ENCODE results near the gene MED16.

The MED16 gene, protein sequence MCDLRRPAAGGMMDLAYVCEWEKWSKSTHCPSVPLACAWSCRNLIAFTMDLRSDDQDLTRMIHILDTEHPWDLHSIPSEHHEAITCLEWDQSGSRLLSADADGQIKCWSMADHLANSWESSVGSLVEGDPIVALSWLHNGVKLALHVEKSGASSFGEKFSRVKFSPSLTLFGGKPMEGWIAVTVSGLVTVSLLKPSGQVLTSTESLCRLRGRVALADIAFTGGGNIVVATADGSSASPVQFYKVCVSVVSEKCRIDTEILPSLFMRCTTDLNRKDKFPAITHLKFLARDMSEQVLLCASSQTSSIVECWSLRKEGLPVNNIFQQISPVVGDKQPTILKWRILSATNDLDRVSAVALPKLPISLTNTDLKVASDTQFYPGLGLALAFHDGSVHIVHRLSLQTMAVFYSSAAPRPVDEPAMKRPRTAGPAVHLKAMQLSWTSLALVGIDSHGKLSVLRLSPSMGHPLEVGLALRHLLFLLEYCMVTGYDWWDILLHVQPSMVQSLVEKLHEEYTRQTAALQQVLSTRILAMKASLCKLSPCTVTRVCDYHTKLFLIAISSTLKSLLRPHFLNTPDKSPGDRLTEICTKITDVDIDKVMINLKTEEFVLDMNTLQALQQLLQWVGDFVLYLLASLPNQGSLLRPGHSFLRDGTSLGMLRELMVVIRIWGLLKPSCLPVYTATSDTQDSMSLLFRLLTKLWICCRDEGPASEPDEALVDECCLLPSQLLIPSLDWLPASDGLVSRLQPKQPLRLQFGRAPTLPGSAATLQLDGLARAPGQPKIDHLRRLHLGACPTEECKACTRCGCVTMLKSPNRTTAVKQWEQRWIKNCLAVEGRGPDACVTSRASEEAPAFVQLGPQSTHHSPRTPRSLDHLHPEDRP

GRCh38 chr19:892894-893689 is at the start of gene MED16, which contains the start of gene RNU6-9:
Gene MED16 (minus strand): TSS chr19:893187. CDS start chr19:891131, 2,056 bp downstream.
Gene RNU6-9 (plus strand): TSS chr19:893484.
- peak; percentile 84 to 88 for DNase-seq (ENCODE audit: low read depth in 2 of 2)

- DNase-seq (ENCODE audit: low read depth in 2 of 2), result no peak
These were observed 49.2 kb upstream of the MED16 start for GRCh38 chr19:942133-942645.

DNA sequence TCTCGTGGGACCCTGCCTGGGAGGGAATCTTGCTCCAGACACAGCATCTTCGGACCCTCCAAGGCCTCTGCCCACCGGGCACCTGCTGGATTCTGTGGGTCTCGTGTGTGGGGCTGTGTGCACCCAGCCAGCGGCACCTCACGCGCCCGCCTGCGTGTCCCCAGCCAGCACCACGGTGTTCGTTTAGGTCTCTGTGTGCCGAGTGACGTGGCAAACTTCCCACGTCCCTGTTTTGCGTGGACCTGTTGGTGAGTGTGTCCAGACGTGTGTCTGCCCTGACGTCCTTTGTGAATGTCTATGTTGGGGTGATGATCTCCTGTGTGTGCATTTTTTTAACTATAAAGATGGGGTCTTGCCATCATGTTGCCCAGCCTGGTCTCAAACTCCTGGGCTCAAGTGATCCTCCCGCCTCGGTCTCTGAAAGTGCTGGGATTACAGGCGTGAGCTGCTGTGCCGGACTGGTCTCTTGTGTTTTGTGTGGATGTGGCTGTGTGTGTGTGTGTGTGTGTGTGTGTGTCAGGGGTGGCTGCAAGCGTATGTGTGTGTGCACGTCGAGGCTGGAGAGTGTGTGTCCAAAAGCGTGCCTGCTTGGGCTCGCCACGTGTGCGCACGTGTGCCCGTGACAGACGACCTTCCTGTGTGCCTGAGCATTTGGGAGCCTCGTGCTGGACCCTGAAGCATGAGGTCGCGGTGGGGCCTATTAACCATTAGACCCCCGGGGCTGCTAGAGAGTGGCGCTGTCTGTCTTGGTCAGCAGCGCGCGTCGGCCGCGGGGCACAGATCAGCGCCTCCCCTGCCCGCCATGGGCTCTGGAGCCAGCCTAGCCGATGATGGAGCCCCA is 48.5 kb upstream of the MED16 start:
- no peak for DNase-seq (ENCODE audit: low read depth in 2 of 2)

- DNase-seq (ENCODE audit: low read depth in 2 of 2), result peak in 1 of 2 donors; percentile 44
These were observed 47.8 kb upstream of the MED16 start for GRCh38 chr19:940591-941291.

DNA sequence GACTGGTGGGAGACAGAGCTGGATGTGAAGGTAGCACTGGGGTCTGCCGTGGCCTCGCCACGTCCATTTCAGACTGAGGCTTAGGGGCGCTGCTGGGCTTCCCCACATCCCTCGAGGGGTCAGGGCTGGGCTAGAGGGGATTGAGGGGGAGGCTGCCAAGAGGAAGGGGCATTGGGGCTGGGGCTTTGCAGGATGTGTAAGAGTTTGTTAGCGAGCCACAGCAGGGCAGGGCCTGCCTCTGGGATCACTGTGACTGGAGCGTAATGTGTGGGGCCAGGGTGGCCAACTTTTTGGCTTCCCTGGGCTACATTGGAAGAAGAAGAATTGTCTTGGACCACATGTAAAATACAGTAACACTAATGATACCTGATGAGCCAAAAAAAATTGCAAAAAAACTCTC is 46.9 kb upstream of the MED16 start:
- DNase-seq (ENCODE audit: low read depth in 2 of 2), result no peak

DNA sequence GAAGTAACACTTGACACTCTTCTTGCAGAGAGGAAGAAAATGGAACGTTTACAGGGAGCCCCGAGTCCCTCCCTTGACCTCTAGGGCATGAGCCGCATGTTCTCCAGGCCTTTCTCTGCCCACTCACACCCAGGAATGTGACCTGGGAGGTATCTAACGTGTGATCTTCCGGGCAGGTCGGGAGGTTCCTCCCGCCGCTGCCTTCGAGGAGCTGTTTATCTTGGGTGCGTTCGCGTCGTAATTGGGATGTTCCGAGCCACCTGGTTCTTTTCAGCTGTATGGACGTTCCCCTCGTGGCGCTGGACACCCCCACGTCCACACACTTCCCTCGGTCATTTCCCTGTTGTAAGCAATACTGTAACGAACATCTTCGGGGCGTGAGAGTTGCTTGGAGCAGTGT is 46.5 kb upstream of the MED16 start:
- DNase-seq (ENCODE audit: low read depth in 2 of 2), result no peak

- no peak for DNase-seq (ENCODE audit: low read depth in 2 of 2)
These were observed 45.4 kb upstream of the MED16 start for GRCh38 chr19:938233-938923.

DNA sequence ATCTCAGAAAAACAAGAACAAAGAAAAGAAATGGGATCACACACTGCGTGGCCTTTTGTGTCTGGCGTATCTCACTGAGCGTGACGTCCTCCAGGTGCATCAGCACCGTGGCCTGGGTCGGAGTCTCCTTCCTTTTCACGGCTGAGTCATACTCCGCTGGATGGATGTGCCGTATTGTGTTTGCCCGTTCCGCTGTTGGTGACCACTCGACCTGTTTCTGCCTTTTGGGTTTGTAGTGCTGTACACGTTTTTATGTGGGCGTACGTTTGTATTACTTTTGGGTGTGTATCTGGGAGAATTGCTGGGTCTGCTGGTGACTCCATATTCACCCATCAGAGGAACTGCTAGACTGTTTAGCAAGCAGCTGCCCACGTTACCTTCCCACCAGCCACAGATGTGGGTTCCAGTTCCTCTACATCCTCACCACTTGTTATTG is 44.3 kb upstream of the MED16 start:
- DNase-seq (ENCODE audit: low read depth in 2 of 2), result no peak

- no peak for DNase-seq (ENCODE audit: low read depth in 2 of 2)
These were observed 43.2 kb upstream of the MED16 start for GRCh38 chr19:936175-936546.

DNA sequence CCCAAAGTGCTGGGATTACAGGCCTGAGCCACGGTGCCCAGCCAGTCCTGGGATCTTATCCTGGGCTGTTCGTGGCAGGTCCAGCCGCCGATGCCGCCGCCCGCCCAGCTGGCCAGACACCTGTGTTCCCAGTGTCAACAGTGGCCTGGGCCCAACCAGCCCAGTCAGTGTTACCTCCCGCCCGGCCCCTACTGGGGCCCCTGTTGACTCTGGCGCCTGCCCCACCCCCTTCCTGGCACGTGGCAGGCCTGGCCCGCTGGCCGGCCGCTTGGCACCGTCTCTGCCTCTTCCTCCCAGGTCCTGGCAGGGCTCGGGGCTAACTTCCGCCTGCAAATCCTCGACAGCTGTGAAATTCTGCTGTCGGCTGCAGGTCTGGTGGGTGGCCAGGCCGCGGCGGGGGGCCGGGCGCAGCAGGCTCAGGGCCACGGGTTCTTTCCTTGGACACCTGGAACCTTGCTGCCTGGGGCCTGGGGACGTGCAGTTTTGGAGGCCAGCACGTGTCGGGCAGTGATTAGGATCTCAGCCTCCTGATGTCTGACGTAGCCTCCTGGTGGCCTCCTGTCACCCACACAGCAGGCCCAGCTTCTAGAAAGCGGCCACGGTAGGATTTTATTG is 42.0 kb upstream of the MED16 start:
- DNase-seq (ENCODE audit: low read depth in 2 of 2), result no peak

- DNase-seq (ENCODE audit: low read depth in 2 of 2), result no peak
These were observed 41.3 kb upstream of the MED16 start for GRCh38 chr19:934197-934840.

- DNase-seq (ENCODE audit: low read depth in 2 of 2), result no peak
These were observed 40.5 kb upstream of the MED16 start for GRCh38 chr19:933553-933882.

DNA sequence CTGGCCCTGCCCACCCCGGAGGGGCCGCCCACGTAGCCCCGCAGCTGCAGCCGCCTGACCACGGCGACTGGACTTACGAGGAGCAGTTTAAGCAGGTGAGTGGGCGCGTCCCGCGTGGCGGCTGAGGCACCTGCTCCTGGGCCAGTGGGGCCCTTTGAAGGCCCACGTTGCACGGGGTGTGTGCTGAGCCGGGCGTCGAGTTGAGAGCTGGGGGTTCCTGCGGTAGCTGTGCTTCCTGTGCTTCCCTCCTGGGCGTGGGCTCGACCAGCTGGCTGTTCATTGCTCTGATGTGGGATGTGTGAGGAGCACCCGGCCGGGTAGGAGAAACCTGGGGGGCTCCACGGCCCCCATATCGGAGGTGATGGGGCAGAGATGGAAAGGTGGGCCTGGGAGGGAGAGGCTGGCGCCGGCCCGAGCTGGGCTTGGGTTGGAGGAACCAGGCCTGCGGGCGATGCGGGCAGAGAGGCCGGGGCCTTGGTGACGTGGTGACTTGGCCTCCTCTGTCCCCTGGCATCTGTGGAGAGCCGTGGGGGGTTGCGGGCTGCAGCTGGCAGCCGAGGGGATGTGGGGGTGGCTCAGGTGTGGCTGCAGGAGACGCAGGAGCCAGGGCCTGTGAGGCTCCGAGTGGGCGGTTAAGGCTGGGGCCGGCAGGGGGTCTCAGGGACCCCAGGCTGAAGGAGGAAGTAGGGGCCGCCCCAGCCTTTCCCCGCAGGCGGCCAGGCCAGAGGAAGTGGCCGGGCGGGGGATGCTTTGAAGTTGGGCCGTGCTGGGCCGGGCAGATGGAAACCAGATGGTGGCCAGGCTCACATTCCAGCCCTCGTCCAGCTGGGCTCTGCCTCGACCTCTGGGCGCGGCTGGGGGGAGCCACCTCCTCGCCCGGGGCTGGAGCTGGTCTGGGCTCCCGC is 39.9 kb upstream of the MED16 start:
- no peak for DNase-seq (ENCODE audit: low read depth in 2 of 2)

DNA sequence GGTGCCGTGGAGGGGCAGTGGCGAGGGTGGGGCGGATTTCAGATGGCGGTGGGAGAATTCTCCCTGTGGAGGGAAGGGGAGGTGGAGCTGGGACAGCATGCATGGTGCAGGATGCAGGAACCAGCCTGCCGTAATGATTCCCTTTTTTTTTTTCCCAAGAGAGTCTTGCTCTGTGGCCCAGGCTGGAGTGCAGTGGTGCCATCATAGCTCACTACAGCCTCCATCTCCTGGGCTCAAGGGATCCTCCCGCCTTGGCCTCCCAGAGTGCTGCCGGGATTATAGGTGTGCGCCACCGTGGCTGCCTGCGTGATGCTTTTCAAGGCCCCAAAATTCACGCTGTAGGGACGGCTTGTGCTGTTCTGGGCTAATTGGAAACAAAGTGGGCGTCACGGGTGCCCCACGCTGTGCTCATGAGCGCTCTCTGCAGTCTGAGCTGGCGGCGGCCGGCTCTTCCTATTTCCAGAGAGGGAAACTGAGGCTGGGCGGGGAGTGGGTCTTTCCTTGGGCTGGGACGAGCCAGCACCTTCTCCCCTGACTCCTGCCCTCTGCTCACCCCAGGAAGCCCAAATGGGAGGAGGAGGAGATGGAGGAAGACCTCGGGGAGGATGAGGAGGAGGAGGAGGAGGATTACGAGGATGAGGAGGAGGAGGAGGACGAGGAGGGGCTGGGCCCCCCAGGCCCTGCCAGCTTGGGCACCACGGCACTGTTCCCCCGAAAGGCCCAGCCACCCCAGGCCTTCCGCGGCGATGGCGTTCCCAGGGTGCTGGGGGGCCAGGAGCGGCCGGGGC is 39.1 kb upstream of the MED16 start:
- no peak for DNase-seq (ENCODE audit: low read depth in 2 of 2)

DNA sequence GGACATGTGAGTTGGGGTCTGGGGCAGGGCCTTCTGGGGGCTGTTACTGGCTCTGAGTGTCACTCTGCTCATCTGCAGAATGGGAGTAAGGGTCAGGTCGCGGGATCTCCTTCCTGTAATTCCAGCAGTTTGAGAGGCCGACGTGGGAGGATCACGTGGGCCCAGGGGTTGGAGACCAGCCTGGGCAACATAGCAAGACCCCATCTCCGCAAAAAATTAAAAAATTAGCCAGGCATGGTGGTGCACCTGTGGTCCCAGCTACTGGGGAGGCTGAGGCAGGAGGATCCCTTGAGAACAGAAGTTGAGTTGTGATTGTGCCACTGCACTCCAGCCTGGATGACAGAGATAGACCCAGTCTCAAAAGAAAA is 36.9 kb upstream of the MED16 start:
- no peak for DNase-seq (ENCODE audit: low read depth in 2 of 2)

GRCh38 chr19:929203-929890 is 36.4 kb upstream of the MED16 start:
- DNase-seq (ENCODE audit: low read depth in 2 of 2), result no peak
